ENCODE measurements around the gene RNH1. TPM values are rescaled to one million over a fixed set of nuclear protein-coding genes. Genes with fewer than 3 reads are reported as not detected.

Gene RNH1
- total RNA-seq, 1 experiment from 2014 or later, result 345 TPM

DNA sequence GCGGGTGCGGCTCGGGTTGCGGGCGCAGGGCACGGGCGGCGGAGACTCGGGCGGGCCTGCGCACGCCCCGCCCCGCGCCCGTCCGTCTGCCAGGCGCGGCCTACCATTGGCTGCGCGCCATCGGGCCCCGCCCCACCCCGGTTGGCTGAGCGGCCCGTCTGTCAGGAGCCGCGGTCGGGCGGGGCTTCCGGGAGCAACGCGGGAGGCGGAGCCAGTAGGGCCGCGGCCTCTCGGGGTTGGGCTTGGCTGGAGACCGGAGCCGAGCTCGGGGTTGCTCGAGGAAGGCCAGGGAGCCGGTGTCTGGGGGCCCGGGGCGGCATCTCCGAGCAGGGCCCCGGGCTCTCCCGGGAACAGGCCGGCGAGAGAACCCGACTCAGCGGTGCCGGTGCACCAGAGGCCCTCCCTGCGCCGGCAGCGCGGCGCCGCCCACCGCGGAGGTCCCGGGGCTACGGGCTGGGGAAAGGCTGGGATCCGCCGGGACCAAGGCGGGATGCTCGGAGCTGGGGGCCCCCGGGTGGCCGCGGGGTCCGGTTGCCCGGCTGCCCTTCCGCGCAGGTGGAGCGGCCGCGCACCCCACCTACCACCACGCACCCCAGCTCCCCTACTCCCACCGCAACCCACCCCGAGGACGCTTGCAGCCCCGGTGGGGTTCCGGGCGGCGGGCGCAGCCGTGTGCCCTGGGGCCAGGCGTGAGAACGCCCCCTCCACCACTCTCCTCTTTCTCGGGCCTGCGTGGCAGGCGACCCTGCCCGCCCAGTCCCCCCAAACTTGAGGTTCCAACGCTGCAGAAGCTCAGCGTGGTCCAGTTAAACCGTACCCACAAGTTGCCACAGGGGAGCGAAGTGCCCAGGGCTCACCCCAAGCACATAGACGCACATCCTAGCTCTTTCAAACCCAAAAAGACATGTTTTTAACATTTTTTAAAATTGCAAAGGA lies 28.7 kb upstream of the RNH1 start, which contains the start of gene HRAS:
TSS of gene HRAS (minus strand) at position 58 of the 936 bp plus-strand sequence.
- TF ChIP-seq, protein P1, sequence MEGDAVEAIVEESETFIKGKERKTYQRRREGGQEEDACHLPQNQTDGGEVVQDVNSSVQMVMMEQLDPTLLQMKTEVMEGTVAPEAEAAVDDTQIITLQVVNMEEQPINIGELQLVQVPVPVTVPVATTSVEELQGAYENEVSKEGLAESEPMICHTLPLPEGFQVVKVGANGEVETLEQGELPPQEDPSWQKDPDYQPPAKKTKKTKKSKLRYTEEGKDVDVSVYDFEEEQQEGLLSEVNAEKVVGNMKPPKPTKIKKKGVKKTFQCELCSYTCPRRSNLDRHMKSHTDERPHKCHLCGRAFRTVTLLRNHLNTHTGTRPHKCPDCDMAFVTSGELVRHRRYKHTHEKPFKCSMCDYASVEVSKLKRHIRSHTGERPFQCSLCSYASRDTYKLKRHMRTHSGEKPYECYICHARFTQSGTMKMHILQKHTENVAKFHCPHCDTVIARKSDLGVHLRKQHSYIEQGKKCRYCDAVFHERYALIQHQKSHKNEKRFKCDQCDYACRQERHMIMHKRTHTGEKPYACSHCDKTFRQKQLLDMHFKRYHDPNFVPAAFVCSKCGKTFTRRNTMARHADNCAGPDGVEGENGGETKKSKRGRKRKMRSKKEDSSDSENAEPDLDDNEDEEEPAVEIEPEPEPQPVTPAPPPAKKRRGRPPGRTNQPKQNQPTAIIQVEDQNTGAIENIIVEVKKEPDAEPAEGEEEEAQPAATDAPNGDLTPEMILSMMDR (IDR thresholded peaks at IDR 0.05), result no peak
- TF ChIP-seq POLR2AphosphoS5 (IDR thresholded peaks at IDR 0.05; ENCODE audit: low read depth, low read length) (peak; percentile 89), SIN3A (IDR thresholded peaks at IDR 0.05; ENCODE audit: borderline replicate concordance, insufficient read depth, low read depth, low read length) (peak; percentile 73; the same call in 1 of the 2 replicates), TCF7L2 (IDR thresholded peaks at IDR 0.05; ENCODE audit: low read depth, low read length) (no peak)
- TF ChIP-seq, protein P2, sequence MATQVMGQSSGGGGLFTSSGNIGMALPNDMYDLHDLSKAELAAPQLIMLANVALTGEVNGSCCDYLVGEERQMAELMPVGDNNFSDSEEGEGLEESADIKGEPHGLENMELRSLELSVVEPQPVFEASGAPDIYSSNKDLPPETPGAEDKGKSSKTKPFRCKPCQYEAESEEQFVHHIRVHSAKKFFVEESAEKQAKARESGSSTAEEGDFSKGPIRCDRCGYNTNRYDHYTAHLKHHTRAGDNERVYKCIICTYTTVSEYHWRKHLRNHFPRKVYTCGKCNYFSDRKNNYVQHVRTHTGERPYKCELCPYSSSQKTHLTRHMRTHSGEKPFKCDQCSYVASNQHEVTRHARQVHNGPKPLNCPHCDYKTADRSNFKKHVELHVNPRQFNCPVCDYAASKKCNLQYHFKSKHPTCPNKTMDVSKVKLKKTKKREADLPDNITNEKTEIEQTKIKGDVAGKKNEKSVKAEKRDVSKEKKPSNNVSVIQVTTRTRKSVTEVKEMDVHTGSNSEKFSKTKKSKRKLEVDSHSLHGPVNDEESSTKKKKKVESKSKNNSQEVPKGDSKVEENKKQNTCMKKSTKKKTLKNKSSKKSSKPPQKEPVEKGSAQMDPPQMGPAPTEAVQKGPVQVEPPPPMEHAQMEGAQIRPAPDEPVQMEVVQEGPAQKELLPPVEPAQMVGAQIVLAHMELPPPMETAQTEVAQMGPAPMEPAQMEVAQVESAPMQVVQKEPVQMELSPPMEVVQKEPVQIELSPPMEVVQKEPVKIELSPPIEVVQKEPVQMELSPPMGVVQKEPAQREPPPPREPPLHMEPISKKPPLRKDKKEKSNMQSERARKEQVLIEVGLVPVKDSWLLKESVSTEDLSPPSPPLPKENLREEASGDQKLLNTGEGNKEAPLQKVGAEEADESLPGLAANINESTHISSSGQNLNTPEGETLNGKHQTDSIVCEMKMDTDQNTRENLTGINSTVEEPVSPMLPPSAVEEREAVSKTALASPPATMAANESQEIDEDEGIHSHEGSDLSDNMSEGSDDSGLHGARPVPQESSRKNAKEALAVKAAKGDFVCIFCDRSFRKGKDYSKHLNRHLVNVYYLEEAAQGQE (IDR thresholded peaks at IDR 0.05; ENCODE audit: insufficient read depth in 1 of 2, low read depth in 2 of 2, low read length in 1 of 2), result 0 out of 4 replicates have a peak, but pooled peaks of 1 of the 2 experiments have one; percentile 41
- H3K9me3 ChIP-seq (ENCODE audit: control insufficient read depth, insufficient read depth, low read depth, low read length), result no peaks in the 10 kb centered on the region
- in situ Hi-C loops (cut with HindIII; ENCODE audit: low pct_unique_long_range_greater_than_20kb, low sequenced_read_pairs) (no loop called here), intact Hi-C loops (cut with micrococcal nuclease; ENCODE audit: unreplicated experiment) (no loop called here)
- POLR2A ChIA-PET, result interaction anchor here (0.6 to 1.0 kb wide), 3 partner anchors 17 to 169 kb away, joined by 3 to 11 read pairs (median 3); no protein-coding TSS in a partner anchor
- no TSS peak for BruUV-seq (replicated peaks)
- no peaks in the 10 kb centered on the region for H3K27me3 ChIP-seq (ENCODE audit: control insufficient read depth, insufficient read depth, low read length)
- H3K4me3 ChIP-seq (ENCODE audit: low read depth in 2 of 2, low read length in 2 of 2), result peak within 1 kb of the TSS; percentile 69 to 90
- peak within 1 kb of the TSS; percentile 79 for H3K27ac ChIP-seq (ENCODE audit: low read length)
- H3K4me1 ChIP-seq (ENCODE audit: control insufficient read depth, insufficient read depth, low read length), result peaks cover 35% of the 10 kb centered on the region
- CTCF ChIA-PET, result interaction anchor here (0.6 to 0.8 kb wide), 4 partner anchors 17 to 1847 kb away, joined by 3 to 4 read pairs (median 3); no protein-coding TSS in a partner anchor
- DNase-seq (ENCODE audit: low read depth, low spot score) (peak; percentile 68), ATAC-seq (peak; percentile 83)
- peaks cover 3% of the 10 kb centered on the region; the same call in 1 of the 2 replicates for H3K36me3 ChIP-seq (ENCODE audit: control insufficient read depth, insufficient read depth, low read length)

DNA sequence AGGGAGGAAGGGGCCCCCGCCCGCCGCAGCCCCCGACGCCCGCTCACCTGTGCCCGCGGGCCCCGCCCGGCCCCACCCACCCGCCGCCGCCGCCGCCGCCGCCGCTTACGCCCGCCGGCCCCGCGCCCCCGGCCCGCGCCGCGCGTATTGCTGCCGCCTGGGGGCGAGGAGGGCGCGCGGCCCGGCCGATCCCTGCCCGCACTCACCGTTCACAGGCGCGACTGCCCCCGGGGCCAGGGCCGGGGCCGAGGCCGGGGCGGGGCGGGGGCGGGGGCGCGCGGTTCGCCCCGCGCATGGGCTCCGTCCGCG lies 28.1 kb upstream of the RNH1 start:
- Histone ChIP-seq H3K27me3 (ENCODE audit: control insufficient read depth, insufficient read depth, low read length) (no peaks in the 10 kb centered on the region), H3K36me3 (ENCODE audit: control insufficient read depth, insufficient read depth, low read length) (peaks cover 3% of the 10 kb centered on the region; the same call in 1 of the 2 replicates), H3K4me3 (ENCODE audit: low read depth in 2 of 2, low read length in 2 of 2) (peak overlapping the region; percentile 69 to 90), H3K9me3 (ENCODE audit: control insufficient read depth, insufficient read depth, low read depth, low read length) (no peaks in the 10 kb centered on the region), H3K27ac (ENCODE audit: low read length) (no peak overlapping the region), H3K4me1 (ENCODE audit: control insufficient read depth, insufficient read depth, low read length) (peaks cover 34% of the 10 kb centered on the region)
- ATAC-seq (peak; percentile 12), DNase-seq (ENCODE audit: low read depth, low spot score) (no peak)
- in situ Hi-C loops (cut with HindIII; ENCODE audit: low pct_unique_long_range_greater_than_20kb, low sequenced_read_pairs), result no loop called here
- CTCF ChIA-PET, result no interaction called here
- POLR2A ChIA-PET, result interaction anchor here (1.0 kb wide), 1 partner anchor 16 kb away, joined by 3 read pairs; no protein-coding TSS in a partner anchor
- intact Hi-C loops (cut with micrococcal nuclease; ENCODE audit: unreplicated experiment), result no loop called here
- BruUV-seq (replicated peaks), result no TSS peak
- no peak for TF ChIP-seq SIN3A (IDR thresholded peaks at IDR 0.05; ENCODE audit: borderline replicate concordance, insufficient read depth, low read depth, low read length)
- TF ChIP-seq, protein P1 (IDR thresholded peaks at IDR 0.05), result no peak
- TF ChIP-seq POLR2AphosphoS5 (IDR thresholded peaks at IDR 0.05; ENCODE audit: low read depth, low read length), result no peak
- TF ChIP-seq TCF7L2 (IDR thresholded peaks at IDR 0.05; ENCODE audit: low read depth, low read length), result no peak

Data from Panc1 (cell line).